Measurements from ENCODE around the gene DDX1.
"Not testable (repeated sequence)": the region's sequence is repeated elsewhere in the genome, so short reads cannot be mapped to it uniquely, and the experiment has no call there.

DDX1 gene

DNA sequence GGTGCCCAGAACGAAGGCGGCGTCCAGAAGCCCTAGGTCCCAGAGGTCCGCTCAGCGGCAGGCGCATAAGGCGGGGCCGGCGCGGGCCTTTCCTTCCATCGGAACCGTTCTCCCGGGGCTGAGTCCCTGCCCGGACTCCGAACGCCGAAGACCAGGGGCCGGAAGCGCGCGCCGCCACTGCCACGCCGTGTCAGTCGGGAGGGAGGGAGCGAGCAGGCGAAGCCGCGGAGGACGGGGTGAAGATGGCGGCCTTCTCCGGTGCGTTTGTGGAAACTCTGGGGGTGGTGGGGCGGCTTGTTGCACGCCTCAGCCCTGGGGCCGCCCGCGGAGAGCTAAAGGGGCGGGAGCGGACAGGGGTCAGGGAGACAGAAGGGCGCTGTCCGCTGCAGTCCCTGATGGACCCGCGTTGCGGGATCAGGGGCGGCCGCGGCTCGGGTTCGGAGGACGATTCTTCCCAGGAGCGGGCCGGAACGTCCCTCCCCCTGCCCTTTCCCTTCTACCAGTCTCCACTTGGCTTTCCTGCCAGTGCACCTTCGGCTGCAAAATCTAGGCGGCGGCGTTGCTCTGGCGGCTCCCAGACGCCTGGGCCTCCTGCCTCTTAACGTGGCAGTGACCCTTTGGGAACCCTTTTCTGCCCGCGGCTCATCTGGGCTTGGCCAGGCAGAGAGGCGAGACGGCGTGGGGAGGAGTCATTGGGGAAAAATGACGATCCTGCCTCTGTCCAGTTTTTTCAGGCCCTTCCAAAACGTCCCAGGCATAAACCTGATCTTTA lies at the start of gene DDX1:
Gene DDX1 (plus strand): TSS at position 177 of the 772 bp plus-strand sequence. CDS start 66 bp downstream, at position 243.
- peak; percentile 80 for DNase-seq

DNA sequence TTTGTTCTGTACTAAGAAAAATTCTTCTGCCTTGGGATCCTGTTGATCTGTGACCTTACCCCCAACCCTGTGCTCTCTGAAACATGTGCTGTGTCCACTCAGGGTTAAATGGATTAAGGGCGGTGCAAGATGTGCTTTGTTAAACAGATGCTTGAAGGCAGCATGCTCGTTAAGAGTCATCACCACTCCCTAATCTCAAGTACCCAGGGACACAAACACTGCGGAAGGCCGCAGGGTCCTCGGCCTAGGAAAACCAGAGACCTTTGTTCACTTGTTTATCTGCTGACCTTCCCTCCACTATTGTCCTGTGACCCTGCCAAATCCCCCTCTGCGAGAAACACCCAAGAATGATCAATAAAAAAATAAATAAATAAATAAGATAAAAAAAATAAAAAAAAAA lies 49.4 kb upstream of the DDX1 start:
- not testable (repeated sequence) for DNase-seq

DNA sequence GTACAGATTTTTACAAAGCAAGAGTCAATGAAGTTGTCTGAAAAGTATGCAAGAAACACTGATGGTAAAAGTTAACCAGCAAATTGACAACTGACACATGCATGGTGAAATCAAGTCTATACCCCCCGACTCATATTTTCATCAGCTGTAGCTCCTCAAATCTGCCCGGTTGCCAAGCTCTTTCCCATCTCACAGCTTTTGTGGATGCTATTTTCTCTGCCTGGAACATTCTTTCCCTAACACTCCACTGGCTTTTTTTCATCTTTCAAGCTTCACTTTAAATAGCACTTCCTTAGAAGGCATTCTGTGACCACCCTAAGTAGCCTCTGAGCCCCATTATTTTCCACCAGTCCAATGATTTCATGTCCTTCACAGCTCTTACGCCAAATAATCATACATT lies 48.6 kb upstream of the DDX1 start:
- no peak for DNase-seq

DNA sequence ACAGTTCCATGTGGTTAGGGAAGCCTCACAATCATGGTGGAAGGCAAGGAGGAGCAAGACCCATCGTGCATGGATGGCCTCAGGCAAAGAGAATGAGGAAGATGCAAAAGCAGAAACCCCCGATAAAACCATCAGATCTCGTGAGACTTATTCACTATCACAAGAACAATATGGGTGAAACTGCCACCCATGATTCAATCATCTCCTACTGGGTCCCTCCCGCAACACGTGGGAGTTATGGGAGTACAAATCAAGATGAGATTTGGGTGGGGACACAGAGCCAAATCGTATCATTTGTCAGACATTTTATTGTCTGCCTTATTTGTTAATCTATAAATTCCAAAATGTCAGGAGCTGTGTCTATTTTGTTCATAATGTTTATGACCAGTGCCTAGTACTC lies 48.1 kb upstream of the DDX1 start:
- no peak for DNase-seq

DNA sequence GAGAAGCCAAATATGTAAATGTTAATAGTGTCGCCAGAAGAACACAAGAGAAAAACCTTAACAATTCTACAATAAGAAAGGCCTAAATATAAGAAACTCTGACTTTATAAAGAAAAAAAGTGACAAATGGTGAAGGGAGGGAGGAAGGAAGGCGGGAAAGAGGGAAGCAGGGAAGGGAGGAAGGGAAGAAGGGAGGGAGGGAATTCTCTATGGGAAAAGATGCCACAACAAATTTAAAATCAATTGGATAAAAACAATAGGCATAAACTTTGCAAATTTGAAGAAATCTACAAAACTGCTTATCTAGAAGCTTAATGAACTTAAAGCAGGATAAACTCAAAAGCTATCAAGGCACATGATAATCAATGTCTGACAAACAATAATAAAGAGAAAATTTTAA lies 47.4 kb upstream of the DDX1 start:
- no peak for DNase-seq

DNA sequence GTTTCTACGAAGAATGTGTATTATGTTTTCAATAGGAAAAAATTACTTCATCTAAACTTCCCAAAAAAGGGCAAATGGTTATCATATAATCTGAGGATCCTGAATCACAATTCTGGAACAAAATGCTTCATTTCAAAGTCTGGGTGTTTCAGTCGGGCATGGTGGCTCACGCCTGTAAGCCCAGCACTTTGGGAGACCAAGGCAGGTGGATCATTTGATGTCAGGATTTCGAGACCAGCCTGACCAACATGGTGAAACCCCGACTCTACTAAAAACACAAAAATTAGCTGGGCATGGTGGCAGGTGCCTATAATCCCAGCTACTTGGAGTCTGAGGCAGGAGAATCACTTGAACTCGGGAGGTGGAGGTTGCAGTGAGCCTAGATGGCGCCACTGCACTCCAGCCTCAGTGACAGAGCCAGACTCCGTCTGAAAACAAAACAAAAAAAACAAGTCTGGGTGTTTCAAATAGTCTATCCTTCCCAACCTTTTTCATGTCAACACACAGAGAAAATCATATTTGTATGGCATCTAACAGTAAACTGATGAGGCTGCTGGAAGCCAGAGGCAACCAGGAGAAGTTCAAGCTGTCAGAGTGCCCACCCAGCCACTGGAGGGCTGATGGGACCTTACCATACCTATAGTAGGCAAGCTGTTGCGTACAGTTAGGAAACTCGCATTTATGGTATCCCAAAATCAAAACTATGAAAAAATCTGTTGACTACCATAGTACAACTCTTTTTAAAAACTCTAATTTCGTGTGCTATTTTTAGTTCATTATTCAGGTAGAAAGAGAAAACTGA lies 45.2 kb upstream of the DDX1 start:
- DNase-seq: no peak

DNA sequence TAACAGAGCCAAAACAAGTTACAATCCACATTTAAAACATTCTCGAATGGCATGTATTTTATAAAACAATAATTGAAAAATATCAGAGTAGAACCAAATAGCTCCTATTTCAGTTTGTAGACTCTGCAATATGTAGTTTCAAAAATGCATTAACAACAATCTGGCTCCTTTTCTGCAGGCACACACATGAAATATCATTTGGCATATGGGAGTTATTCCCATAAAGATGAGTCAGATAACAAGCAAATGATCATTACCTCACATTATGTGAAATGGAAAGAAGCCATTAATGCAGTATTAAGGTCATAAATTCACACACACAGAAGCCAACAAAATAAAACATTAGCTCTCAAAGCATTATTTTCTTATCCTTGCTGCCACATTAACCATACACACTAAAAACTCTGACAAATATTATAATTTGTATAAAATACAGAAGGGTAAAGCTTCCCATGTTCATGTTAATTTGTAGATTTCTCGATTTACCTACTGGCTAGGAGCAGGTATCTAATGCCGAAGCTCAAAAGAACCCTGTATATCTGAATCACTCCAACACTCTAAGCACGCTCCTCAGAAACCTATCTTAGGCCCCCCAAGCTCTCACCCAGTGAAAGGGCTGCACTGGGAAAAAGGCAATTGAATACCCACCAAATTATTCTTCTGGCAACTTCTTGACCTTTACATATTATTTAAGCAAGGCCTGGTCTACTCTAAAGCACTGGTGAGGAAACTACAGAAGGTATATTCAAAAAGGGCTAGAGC lies 44.4 kb upstream of the DDX1 start:
- DNase-seq: no peak

DNA sequence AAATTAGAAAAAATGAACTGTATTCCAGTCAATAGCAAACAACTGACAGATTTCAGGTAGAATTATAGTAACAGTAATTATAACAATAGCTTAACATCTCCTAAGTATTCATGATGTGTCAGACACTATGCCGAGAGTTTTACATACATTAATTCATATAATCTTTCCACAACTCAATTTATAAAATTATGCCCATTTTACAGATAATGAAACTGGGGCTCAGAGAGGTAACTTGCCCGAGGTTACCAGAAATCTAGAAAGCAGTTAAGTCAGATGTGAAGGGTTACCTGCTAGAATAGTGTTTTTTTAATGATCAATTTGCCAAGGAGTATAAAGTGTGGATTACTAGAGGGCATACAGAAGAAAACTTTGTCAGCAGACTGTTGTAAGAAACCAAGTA lies 42.7 kb upstream of the DDX1 start:
- no peak for DNase-seq

DNA sequence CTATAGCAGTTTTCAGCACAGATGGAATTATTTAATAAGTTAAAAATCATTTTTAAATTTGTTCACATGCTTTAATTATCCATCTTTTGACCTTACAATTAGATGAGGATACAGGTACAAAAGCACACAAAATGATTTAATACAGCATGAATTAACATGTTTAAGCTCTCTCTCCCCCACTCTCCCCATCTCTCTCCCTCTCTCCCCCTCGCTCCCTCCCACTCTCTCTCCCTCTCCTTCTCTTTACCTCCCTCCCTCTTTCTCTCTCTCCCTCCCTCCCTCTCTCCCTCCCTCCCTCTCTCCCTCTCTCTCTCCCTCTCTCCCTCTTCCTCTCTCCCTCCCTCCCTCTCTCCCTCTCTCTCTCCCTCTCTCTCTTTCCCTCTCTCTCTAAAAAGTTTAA lies 38.1 kb upstream of the DDX1 start:
- DNase-seq: no peak

DNA sequence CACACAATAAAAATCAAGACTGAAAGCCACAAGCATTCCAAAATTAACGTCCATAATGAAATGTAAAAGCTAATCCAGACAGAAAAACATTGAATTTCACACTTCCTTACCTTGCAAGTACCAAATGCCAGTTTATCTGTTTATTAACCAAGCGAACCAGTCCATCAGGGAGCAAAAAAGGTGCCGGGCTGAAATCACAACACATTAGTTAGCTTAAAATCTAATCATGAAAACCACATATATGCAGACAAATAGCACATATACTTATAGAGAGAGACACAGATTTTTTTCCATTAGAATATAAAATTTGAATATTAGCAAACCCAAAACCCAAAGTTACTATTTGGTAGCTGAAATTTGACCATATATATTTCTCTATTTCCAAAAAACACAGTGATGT lies 37.7 kb upstream of the DDX1 start:
- no peak for DNase-seq

DNA sequence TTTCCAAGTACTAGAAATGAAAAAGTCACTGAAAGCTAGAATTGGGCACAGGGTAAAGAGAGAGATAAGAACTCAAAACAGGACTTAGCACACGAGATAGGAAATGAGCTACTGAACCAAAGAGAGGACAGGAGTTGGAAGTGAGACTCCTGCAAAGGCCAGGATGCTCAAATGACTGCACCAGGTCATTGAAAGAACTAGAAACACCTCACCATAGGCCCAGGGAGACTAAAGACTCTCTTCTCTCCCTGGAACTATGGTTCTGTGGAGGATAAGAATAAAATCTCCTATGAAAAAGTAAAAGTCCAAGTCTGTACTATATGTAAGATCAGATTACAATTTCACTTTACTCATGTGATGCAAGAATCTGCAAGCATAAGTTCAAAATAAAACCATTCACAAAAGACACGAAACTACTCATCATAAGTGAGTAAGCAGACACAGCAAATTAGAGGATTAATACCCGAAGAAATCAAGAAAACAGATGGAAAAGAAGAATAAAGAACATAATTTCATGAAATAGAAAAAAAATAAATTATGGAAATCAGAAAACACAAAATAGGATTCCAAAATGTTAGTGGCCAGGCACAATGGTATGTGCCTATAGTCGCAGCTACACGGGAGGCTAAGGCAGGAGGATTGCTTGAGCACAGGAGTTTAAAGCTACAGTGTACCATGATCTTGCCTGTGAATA lies 37.0 kb upstream of the DDX1 start:
- DNase-seq: no peak

DNA sequence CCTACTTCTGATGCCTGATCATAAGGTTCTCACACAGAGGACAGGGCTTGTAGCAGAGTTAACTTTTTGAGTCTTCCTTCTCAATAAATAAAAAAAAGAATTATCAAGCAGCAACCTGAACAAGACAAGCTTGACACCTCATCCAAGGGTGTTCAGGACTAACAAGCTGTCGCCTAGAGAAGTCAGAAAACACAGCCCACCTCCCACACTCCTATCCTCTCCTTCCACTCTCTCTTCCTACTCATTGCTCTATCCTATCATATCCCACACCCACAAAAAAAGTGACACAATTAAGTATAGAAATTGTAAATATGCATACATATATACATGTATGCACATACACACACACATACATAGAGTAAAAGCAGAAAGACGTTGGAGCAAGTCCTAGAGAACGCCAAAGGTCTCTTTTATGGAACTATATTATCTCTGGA lies 35.9 kb upstream of the DDX1 start:
- DNase-seq: no peak

DNA sequence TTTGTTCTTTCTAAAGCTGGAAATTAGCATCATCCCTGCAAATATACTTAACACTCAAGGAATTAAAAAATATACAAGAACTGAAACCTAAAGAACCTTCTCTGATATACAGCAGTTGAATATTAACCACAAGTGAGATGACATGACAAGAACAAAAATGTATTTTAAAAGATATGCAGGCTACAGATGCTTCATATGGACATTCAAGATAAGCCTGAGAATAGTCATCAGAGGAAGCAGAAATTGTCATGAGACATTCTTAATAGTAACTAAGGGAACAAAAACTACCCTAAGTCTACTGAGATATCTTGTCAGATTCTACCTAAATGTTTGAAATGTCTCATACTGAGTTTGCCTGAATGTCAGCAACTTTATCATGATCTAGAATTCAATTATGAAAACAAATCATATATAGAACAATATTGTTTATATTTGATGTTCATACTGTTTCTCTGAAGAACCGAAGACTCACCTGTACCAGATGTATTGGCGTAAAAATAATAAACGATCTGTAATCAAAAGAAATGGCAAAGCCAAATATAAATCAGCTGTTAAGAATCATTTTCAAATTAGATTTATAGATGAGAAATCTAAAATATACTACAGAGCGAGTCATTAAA lies 35.2 kb upstream of the DDX1 start:
- DNase-seq: no peak

DNA sequence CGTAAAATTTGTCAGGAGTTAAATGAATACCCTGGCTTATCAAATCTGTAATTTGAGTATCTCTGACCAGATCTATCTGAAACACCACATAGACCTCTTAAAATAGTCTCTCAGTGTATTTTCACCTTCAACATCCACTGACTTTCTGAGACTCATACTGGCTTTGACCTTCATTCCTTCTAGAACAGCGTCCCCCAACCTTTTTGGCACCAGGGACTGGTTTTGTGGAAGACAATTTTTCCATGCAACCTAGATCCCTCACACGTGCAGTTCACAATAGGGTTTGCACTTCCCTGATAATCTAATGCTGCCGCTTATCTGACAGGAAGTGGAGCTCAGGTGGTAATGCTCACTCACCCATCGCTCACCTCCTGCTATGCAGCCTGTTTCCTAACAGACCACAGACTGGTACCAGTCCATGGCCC lies 33.8 kb upstream of the DDX1 start:
- no peak for DNase-seq

DNA sequence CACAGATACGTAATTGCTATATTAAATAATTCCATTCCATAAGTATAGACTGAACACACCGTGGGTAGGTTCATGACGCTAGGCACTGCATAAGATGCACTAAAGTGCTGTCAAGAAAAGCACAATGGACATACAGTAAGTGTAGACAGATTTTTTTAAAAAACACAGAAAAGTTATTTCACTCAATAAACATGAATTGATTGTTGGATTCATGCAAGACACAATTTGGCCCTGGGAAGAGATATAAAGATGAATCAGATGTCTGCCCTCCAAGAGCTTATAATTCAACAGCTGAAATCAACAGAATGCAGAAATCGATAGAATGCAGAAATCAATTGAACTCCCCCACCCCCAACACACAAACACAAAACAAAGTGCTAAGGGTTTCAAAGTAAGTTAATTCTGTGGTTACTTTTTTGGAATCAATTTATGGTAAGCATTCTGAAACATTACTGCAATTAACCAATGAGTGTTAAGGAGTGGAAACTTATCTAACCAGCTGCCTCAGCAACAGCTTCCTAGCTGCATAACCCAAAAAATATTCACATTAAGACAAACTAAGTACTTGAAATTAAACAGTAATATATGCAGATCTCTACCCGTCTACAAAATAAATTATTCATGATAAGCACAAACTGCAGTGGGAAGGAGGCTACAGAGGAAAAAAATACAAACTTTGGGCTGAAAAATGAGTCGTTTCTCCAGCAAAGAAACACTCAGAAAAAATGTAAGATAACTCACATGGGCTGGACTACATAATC lies 32.1 kb upstream of the DDX1 start:
- no peak for DNase-seq

DNA sequence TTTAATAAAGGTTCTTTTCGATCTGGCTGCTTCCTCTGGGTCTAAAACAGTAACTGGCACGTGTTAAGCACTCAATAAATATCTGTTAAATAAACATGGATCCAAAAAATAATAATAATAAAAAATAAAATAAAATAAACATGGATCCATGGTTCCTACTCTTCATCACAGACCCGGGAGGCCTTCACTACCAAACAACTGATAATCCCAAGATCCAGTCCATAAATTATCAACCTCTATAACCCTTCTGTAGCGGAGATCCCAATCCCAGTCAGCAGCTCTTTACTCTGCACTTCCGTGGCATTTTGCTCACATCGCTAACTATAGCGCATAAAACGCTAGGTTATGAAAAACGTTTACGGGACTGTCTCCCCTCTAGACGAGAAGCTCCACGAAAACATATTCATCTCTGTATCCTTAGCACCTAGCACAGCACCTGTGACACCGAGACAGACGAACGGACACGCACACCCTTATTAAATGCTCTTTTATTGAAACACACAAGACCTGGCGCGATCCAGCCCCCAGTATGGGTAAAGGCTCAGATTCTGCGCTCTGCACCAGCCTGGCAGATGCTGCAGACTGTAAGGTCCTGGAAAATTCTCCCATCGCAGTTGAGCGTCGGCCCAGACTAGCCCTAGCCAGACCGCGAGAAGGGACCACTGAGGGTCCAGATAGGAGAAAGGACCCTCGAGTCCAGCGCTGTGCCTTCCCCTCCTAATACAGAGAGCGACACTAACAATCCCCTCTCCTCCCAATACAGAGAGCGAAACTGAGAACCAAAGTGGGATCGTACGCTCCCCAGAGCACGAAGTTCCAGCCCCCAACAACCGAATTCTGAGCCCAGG lies 31.3 kb upstream of the DDX1 start:
- peak; percentile 50 for DNase-seq

DNA sequence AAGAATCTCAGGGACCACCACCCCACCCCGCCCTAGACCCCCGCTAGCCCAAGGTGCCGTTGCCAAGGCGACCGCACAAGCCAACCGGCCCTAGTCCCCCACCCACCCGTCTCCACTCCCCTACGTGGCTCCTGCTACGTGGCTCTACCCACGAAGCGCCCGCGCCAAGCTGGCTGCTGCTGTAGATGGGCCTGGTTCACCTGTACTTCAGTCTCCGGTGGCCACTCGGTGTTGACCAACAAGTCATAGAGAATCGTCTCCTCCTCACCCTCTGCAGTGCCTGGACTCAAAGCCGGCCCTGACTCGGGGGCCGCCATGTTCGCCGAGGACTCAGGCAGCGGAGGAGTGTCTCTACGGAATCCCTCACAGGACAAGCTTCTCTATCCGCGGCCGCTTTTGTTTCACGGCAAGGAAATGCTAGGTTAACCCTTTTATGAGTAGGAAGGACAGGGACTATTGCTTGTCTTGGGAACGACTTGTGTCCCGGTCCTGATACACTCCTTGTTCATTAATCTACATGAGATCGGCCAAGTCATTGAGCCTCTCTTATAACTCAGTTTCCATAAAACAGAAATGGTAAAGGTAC lies 30.6 kb upstream of the DDX1 start, which contains the start of gene NBAS:
Gene NBAS (minus strand): TSS at position 347 of the 586 bp plus-strand sequence. CDS start 30 bp downstream, at position 317.
- peak; percentile 91 for DNase-seq

DNA sequence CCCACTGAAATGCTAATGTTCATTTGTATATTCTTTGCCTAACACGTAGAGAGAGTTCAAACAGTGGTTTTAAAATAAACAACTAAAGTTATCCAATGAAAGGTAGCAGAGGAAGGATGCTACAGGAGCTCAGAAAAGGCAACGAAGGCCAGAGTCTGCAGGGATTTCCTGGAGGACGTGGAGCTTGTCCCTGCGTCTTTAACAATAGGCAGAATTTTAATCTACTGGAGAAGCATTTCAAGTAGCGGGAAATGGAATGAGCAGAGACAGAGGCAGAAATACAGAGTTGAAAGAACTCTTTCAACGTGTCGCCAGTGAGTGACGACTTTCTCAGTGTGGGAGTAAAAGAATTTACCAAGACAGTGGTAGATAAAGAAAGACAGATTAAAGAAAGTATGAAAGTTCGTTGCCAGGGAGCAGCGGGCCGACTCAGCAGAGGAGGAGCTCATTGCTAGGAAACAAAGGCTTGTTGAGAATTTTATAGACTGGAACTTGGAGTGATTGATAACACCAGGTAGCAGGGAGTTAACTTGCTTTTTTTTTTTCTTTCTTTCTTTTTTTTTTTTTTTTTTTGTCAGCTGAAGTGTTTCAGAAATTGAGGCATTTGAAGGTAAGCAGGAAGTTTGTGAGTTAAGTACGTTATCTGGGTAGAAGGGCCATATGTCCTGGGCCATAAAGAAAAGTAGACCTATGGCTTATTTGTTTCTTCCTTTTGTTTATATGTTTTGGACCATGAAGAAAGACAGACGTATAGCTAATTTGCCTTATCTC lies 29.9 kb upstream of the DDX1 start:
- DNase-seq: peak; percentile 78

DNA sequence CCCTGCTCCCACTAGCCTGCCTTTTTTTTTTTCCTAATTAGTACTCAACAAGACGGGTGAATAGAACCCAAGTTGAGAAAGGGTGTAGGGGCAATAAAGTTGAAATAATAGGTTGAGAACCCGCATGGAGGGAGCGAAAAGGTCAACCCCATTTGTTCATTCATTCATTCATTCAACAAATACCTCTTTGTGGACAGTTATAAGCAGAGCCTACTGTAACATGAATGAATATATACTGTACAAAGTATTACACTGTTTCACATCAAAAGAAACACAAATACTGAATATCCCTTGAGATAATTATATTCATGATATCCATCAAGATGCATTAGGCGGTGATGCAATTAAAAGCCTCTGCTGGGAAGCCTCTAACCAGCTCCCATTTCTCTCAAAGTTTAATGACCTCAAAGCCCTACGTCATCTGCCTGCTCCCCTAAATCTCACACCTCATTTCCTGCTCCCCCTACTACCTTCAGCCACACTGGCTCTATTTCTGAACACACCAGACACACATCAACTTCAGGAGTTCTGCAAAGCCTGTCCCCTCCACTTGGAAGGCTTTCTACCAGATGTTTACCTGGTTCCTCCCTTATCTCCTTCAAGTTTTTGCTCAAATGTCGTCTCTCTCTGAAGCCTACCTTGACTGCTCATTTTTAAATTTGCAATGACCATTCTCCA lies 29.2 kb upstream of the DDX1 start:
- DNase-seq: no peak
